ENCODE data around the gene HTR3C.
"Not testable (repeated sequence)": the region's sequence is repeated elsewhere in the genome, so short reads cannot be mapped to it uniquely, and the experiment has no call there.

Gene HTR3C, protein sequence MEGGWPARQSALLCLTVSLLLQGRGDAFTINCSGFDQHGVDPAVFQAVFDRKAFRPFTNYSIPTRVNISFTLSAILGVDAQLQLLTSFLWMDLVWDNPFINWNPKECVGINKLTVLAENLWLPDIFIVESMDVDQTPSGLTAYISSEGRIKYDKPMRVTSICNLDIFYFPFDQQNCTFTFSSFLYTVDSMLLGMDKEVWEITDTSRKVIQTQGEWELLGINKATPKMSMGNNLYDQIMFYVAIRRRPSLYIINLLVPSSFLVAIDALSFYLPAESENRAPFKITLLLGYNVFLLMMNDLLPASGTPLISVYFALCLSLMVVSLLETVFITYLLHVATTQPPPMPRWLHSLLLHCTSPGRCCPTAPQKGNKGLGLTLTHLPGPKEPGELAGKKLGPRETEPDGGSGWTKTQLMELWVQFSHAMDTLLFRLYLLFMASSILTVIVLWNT

DNA sequence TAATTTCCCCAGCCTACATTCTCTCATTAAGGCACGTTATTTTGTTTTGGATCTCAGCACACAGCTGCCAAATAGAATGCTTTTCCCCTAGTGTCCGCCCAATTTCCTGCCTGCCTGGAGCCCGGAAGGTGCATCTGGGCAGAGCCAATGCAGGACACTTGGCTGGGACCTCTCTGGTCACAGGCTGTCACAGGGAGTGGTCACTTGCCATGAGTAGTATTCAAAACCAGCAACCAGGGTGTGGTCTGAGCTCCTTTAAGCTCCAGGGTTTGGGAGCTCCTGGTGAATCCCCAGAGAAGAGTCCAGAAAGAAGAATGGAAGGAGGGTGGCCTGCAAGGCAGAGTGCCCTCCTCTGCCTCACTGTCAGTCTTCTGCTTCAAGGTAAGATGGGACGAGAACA is at the start of gene HTR3C:
Gene HTR3C (plus strand): TSS at position 281 of the 400 bp plus-strand sequence. CDS start 34 bp downstream, at position 315.
- ATAC-seq, result no peak
- DNase-seq, result no peak

DNA sequence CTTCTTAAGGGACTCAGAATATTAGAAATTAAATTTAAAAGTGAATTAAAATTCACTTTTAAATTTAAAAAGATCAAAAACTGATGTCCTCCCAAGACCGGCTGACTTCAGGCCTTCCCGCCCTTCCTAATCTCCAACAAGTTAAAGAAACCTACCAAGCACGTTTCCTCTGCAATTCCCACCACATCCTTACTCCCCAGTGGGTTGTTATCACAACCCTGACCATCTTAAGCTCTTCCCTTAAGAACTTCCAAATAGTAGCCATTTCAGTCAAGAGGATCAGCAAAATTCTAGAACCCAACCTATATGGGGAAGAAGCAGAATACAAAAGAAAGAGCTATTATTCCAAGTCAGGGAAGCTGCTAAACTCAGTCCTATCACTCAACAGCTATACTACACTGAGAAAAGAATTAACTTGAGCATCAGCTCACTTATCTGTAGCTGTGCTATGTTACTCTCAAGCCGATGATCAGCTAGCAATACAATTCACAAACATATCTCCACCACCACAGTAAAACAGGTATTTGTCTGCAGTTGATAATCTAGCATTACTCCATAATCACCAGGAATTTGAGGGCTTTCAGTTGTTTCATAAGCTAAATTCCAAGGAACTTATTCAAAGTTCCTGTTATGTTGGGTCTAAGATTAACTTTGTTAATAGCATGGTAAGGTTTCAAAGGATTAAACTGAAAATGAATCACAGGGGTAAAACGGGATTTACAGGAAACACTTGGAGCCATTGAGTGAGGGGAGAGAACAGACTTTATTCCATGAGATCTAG is 49.5 kb upstream of the HTR3C start:
- ATAC-seq, result no peak

DNA sequence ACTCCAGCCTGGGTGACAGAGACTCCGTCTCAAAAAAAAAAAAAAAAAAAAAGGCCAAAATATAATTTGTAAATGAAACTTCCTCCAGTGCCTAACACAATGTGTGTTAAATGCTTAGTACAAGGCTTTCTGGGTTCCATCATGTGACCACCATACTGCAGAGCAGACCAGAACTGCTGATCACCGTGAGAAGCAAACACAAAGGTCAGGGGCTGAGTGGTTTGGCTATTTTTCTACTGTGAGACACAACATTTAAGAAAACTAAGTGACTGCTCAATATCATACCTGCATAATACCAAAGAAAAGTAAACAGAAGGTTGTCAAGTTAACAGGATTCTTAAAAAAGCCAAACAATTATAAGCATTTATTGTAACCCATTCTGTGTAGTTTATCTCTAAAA is 48.4 kb upstream of the HTR3C start:
- DNase-seq (no peak), ATAC-seq (no peak)

More for the DNA sequence above, 49.5 kb upstream of the HTR3C start:
- DNase-seq, result no peak

DNA sequence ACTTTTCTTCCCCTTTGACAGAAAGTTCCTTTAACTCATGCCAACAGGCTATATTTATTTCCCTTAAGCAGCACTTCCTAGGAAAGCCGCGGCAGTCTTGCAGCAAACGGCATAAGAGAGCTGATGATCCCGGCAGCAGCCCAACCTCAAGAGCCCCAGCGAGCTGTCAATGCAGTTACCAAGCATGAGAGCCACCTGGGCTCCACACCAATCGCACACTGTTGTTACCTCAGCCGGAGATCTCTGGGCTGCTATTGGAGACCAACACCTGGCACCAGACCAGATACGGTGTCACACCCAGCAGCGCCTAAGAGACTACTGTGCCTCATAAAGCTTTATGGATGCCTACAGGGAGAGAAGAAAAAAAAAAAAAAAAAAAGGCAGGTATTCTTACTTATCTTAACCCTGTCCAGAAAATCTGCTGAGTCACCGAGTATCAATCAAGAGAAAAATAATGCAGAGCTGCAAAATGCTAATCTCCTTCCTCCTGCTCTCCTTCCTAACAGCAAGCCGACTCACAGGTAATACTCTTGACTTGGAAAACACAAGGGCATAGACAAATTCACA is 46.8 kb upstream of the HTR3C start:
- ATAC-seq (peak; percentile 70), DNase-seq (peak; percentile 15)

DNA sequence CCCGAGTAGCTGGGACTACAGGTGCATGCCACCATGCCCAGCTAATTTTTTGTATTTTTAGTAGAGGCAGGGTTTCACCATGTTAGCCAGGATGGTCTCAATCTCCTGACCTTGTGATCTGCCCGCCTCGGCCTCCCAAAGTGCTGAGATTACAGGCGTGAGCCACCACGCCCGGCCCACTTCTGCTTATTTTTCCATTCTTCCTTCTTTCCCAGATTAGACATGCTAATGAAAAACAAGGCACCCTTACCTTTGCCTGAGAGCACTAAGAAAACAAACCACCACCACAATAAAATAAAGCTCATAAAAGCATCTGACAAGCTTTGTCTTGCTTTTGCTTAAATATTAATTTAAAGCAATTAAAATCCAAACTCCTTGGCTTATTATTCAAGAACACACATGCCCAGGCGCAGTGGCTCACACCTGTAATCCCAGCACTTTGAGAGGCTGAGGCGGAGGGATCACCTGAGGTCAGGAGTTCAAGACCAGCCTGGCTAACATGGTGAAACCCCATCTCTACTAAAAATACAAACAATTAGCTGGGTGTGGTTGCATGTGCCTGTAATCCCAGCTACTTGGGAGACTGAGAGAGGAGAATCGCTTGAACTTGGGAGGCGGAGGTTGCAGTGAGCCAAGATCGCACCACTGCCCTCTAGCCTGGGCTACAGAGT is 45.6 kb upstream of the HTR3C start:
- not testable (repeated sequence) for DNase-seq, ATAC-seq

DNA sequence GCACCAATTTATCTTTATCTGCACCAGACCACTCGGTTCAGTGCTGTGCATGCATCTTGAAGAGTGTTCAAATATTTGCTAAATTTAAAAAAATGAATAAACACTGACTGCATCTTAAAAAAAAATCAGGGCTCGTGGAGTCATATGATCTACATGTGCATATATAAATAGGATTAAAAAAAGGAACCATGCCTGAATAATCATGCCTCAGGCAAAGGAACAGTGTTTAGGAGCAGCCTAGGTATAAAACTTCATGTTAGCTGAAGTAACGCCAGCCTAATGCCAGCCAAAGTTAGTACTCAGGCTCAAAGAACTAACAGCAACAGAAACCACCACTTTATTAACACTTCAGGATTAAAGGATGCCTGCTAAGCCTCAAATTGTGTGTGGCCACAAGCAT is 44.7 kb upstream of the HTR3C start:
- DNase-seq (no peak), ATAC-seq (no peak)

DNA sequence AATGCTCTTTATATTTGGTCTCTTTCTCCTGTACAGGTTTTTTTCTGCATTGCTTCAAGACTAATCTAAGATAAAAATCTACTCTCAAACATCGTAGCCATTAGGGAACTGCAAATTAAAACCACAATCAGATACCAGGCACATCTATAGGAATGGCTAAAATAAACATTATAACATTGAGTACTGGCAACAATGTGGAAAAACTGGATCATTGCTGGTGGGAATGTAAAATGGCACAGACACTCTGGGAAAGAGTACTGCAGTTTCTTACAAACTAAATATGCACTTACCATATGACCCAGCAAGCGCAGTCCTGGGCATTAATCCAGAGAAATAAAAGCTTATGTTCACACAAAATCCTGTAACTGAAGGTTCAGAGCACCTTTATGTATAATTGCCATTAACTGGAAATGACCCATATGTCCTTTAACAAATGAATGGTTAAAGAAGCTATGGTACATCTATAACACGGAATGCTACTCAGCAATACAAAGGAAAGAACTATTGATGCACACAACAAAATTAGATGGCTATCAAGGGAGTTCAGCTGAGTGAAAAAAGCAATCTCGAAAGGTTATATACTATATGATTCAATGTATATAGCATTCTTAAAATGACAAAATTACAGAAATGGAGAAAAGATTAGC is 41.5 kb upstream of the HTR3C start:
- DNase-seq, result no peak
- no peak for ATAC-seq

DNA sequence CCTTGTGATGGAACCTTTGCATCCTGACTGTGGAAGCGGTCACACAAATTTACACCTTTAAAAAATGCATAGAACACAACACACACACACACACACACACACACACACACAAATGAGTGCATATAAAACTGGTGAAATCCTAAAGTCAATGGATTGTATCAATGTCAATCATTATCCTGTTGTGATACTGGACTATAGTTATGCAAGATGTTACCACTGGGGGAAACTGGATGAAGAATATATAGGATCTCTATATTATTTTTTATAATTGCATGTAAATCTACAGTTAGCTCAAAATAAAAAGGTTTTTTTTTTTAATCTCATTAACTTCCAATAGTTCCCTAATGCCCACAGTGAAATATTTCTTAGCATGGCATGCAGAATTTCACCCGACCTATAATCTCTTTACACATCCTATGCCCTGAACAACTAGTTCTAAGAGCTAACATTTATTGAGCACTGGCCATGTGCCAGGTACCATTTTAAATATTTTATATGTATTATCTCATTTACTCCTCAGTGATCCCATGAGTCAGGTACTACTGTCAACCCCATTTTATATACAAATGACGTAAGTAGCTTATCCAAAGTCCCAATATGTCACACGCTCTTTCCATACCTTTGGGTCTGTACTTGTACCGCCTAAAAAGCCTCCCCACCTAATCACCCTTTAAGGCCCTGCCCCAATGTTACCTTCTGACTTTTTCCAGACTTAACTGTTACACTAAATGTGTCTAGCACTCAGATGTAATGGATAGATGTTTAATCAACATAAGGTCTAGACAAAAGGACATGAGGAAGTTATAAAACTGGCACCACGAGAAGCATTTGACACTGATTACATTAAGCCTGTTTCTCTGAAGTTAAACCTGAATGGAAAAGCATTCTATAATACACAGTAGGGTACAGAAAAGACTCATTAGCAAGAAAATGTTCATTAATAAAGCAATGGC is 40.6 kb upstream of the HTR3C start:
- ATAC-seq, result no peak

DNA sequence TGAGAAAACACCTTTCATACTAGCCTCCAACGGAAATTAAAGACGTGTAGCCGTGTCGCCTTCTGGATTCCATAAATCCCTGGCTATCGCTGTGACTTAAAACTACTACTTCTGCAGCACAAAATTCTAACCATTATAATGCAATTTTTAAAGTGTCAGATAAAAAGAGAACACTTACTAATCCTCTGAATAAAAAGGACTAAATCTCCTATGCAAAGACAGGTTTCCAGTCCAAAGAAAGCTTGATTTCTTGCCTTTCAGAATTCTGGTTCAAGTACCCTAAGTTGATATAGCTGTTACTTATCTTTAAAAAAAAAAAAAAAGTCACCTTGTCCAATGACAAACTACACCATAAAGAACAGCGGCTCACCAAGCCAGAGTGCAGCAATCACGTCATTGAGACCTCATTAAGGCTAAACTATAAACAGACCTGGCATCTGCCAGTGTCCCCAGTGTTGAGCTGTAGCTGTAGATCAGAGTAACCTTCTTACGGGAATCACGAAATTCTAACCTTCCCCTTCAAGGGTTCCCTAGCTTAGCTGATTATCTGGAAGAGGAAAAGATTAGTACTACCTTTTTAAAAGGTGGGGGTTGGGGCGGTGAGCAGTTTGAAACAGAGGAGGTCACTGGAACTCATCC is 37.3 kb upstream of the HTR3C start:
- ATAC-seq, result no peak
- no peak for DNase-seq

More for the DNA sequence above, 40.6 kb upstream of the HTR3C start:
- no peak for DNase-seq

DNA sequence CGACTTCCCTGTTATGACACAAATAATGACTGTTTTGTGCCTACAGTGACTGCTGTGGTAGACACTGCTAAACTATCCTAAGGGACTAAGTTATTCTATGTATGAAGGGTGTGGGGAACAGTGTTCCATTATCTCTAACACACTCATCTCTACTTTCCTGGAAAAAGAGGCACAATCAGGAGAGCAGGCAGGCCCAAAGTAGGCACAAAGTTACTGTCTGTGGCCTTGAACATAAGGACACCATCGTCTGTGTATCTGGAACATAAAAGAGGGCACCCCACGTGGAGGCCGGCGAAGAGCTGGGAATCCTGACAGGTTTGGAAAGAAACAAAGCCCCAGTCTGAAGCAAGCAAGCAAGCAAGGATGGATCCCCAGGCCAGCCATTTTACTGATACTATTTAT is 36.7 kb upstream of the HTR3C start:
- no peak for ATAC-seq

DNA sequence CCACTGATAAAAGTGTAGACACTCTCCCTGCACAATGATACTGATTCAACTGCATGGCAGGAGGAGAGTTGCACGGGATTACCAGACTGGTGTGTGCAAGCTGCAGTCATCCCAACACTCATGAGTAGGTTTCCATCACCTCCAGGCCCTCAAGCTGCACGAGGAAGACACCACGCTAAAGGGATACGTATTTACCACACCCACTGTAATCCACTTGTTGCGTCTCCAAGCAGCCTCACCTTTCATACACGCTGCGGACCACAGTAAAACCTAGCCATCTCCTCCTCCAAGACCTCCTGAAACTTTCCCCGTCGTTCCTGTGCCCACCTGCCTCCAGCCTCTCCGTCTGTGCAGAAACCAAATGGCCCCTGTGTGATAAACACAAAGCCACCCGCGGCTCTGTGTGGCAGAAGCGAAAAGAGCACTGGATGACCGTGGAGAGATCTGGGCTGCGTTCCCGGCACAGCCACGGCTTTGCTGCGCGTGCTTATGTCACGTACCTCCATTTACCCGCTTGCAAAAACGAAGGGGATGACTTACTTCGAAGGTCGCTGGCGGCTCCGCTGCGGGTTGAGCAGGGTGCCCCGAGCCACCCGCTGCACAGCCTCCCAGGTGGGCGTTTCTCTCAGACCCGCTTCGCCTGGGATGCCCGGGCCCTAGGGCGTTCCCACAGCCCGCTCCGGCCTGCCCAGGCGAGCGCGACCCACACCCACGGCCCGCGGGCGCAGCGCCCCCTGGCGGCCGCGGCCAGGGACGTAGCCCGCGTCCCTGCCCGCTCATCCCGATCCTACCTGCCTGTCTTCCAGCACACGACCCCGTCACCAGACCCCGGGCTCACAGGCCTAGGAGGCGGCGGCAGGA is 35.8 kb upstream of the HTR3C start:
- ATAC-seq (peak; percentile 77), DNase-seq (peak; percentile 63)

More for the DNA sequence above, 36.7 kb upstream of the HTR3C start:
- DNase-seq, result no peak

DNA sequence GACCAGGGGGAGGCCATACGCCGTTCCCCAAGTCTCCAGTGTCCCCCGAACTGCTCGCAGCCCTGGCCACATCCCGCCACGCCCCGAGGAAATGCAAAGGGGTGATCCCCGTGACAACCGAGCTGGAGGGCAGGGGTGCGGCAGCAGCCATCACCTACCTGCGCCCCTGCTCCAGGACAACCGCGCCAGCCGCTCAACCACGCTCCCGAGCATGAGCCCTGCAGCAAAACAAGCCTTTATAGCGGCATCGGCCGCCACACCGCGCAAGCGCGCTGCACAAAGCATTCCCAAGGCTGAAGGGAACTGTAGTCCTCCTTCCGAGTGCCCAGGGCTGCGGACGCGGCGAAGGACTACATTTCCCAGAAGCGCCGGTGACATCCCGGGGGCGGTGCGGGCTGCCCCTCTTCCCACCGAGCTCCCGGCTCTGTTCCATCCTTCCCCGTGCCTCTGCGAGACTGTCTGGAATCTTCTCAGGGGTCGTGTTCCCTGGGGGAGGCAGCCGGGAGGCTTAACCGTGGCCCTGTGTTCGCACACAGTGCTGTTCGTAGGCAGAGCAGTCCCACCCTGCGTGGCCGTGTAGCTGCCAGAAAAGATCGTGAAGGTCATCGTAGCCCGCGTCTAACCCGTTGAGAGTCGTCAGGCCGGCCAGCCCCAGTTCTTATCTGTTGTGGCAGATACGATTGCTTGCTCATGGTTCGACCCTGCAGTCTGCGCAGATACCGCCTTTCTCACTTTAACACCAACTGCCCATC is 35.0 kb upstream of the HTR3C start, which contains the start of gene ABCC5:
Gene ABCC5 (minus strand): TSS at position 213 of the 752 bp plus-strand sequence. CDS start 3,492 bp downstream, outside the sequence.
- DNase-seq (peak; percentile 86), ATAC-seq (peak; percentile 98)

DNA sequence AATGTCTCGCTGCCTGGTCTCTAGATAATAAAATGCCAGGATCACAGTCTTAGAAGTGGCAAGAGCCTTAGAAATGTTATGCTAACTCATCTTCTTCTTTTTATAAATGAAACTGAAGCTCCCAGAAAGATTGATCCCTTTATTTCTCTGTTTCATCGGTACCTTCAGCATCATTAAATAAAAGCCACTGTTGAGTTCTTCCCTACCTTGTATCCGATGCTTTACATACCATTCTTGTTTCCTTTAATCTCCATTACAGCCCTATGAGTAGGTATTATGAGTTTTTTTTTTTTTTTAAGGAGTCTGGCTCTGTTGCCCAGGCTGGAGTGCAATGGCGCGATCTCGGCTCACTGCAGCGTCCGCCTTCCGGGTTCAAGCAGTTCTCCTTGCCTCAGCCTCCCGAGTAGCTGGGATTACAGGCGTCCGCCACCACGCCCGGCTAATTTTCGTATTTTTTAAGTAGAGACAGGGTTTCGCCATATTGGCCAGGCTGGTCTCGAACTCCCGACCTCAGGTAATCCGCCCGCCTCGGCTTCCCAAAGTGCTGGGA is 34.3 kb upstream of the HTR3C start:
- DNase-seq, result no peak

DNA sequence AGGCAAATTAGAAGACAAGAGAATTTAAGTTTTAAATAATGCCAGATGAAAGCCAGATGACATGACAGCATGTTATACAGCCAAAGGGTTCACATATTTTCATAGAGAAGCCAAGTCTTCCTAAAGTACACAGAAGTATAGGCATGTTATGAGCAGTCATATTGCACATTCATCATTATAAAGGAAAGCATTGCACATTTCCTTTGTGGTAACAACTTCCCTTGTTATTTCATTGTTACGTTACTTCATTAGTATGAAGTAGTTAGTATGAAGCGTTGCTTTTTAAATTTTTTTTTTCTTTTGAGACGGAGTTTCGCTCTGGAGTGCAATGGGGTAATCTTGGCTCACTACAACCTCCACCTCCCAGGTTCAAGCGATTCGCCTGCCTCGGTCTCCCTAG is 30.5 kb upstream of the HTR3C start:
- DNase-seq, result no peak
- no peak for ATAC-seq

More for the DNA sequence above, 34.3 kb upstream of the HTR3C start:
- ATAC-seq, result no peak

DNA sequence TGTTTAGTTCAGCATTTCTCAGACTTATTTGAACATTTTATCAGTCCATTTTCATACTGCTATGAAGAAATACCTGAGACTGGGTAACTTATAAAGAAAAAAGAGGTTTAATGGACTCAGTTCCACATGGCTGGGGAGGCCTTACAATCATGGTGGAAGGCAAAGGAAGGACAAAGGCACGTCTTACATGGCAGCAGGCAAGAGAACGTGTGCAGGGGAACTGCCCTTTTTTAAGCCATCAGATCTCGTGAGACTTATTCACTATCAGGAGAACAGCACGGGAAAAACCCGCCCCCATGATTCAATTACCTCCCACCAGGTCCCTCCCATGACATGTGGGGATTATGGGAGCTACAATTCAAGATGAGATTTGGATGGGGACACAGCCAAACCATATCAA is 27.6 kb upstream of the HTR3C start:
- DNase-seq, ATAC-seq: not testable (repeated sequence)

DNA sequence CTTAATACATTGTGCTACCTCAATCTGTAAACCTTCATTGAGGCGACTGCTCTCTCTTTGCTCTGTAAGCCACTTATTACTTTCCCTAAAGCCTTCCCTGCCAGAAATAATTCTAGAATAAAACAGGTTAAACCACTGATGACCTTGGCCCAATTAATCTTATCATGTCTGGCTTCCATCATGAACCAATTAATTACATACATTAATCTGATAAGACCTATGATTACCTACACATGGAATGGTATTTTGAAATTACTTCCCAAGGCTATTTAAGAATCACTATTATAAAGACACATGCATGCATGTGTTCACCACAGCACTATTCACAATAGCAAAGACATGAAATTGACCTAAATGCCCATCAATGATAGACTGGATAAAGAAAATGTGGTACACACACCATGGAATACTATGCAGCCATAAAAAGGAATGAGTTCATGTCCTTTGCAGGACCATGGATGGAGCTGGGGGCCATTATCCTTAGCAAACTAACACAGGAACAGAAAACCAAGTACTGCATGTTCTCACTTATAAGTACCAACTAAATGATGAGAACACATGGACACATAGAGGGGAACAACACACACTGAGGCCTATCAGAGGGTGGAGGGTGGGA is 24.5 kb upstream of the HTR3C start:
- not testable (repeated sequence) for DNase-seq

DNA sequence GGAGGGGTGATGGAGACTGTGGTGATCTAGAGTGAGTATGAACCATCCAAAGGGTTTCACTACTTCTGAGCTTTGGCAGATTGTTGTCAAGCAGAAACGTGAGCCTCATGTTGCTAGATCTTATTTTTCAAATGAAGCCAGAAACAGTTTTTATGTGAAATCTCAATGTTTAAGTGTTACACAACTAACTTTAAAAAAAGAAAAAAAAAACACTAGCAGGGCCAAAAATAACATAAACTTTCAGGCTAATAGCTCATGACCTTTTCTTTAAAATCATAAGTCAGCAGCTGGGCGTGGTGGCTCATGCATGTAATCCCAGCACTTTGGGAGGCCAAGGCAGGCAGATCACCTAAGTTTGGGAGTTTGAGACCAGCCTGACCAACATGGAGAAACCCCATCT is 23.4 kb upstream of the HTR3C start:
- ATAC-seq (no peak), DNase-seq (no peak)

More for the DNA sequence above, 24.5 kb upstream of the HTR3C start:
- ATAC-seq, result not testable (repeated sequence)
